Tibial artery (tissue), 4 donors: ENCODE data around the gene FOXO3.

Experiments used
- DNase-seq, 2 donors: peaks; one replicate each; pipeline ENCODE4 v3.0.0-alpha.2; 2019
- H3K27ac ChIP-seq, 2 donors: fragments of 200-600 bp; sonication (generic) in 1 of 2; 1 replicate in 1 of 2; 2 replicates in 1 of 2; pipeline ENCODE4 v1.5.1; 2018 to 2019; ENCODE audit warnings: mild to moderate bottlenecking in 1 of 2
- H3K27me3 ChIP-seq, 2 donors: fragments of 200-600 bp; sonication (generic) in 1 of 2; one replicate each; pipeline versions ENCODE4 v1.5.1 to v1.6.0; 2016 to 2019
- H3K36me3 ChIP-seq, 3 donors: fragments of 200-600 bp; sonication (generic) in 2 of 3; one replicate each; pipeline ENCODE4 v1.5.1; 2016 to 2019; ENCODE audit warnings: mild to moderate bottlenecking in 2 of 3
- H3K4me1 ChIP-seq, 4 donors: fragments of 200-600 bp; sonication (generic) in 2 of 4; 1 replicate in 3 of 4; 2 replicates in 1 of 4; pipeline ENCODE4 v1.5.1; 2016 to 2019
- H3K4me3 ChIP-seq, 2 donors: fragments of 200-600 bp; sonication (generic) in 1 of 2; 1 replicate in 1 of 2; 2 replicates in 1 of 2; pipeline ENCODE4 v1.5.1; 2018 to 2019; ENCODE audit warnings: mild to moderate bottlenecking in 2 of 2
- H3K9me3 ChIP-seq, 3 donors: fragments of 200-600 bp; sonication (generic) in 1 of 3; one replicate each; pipeline ENCODE4 v1.5.1; 2016 to 2019
- CTCF ChIP-seq, 2 experiments: fragments of 200-600 bp in 1 of 2; fragments of 450-650 bp in 1 of 2; IDR thresholded peaks; one replicate each; pipeline ENCODE4 v1.5.1; 2017 to 2019; ENCODE audit warnings: antibody characterized with exemption in 2 of 2, mild to moderate bottlenecking in 1 of 2, moderate library complexity in 1 of 2
- intact Hi-C: fragments of 100-400 bp; cut with DNase I; formaldehyde crosslinking; loops from one replicate; pipeline ENCODE4 v1.15.0; 2023; ENCODE audit warnings: low total_unique reads

FOXO3 gene

GRCh38 chr6:108694816-108695215, 134.1 kb downstream of the FOXO3 start:
- no peaks in the 10 kb centered on the region for H3K9me3 ChIP-seq
- TF ChIP-seq CTCF (IDR thresholded peaks at IDR 0.05): no peak
- DNase-seq: no peak
- intact Hi-C loops: loop anchor here (10.0 kb wide), 1 partner anchor 130 kb away; the partner anchor contains the start of gene FOXO3
- H3K4me1 ChIP-seq: peaks cover 0 to 57% (median 48%) of the 10 kb centered on the region in 4 donors
- H3K27ac ChIP-seq: no peak overlapping the region
- H3K4me3 ChIP-seq: no peak overlapping the region
- H3K27me3 ChIP-seq: no peaks in the 10 kb centered on the region
- no peaks in the 10 kb centered on the region for H3K36me3 ChIP-seq

- Histone ChIP-seq H3K36me3 (no peaks in the 10 kb centered on the region), H3K4me3 (peak overlapping the region in 1 of 2 donors; percentile 0), H3K27me3 (no peaks in the 10 kb centered on the region), H3K4me1 (peaks cover 0 to 62% (median 45%) of the 10 kb centered on the region in 4 donors), H3K27ac (peak overlapping the region; percentile 73 to 78), H3K9me3 (peaks cover 0 to 4% (median 3%) of the 10 kb centered on the region in 3 donors)
- intact Hi-C loops: loop anchor here (10.0 kb wide), 1 partner anchor 133 kb away; the partner anchor contains the start of gene FOXO3
- DNase-seq: peak; percentile 65 to 83
- TF ChIP-seq CTCF (IDR thresholded peaks at IDR 0.05): peak in 1 of 2 experiments; percentile 11
These were observed 136.9 kb downstream of the FOXO3 start for GRCh38 chr6:108697561-108698161.

- Histone ChIP-seq H3K36me3 (no peaks in the 10 kb centered on the region), H3K27me3 (no peaks in the 10 kb centered on the region), H3K4me1 (peaks cover 0 to 62% (median 45%) of the 10 kb centered on the region in 4 donors), H3K27ac (peak overlapping the region; percentile 73 to 78), H3K4me3 (no peak overlapping the region), H3K9me3 (peaks cover 0 to 10% (median 4%) of the 10 kb centered on the region in 3 donors)
- no peak for DNase-seq
- TF ChIP-seq CTCF (IDR thresholded peaks at IDR 0.05): no peak
- intact Hi-C loops: loop anchor here (10.0 kb wide), 1 partner anchor 134 kb away; the partner anchor contains the start of gene FOXO3
These were observed 138.0 kb downstream of the FOXO3 start for GRCh38 chr6:108698593-108699289.

- Histone ChIP-seq H3K4me1 (peaks cover 0 to 62% (median 45%) of the 10 kb centered on the region in 4 donors), H3K9me3 (peaks cover 0 to 11% (median 4%) of the 10 kb centered on the region in 3 donors), H3K36me3 (no peaks in the 10 kb centered on the region), H3K27ac (peak overlapping the region; percentile 73 to 78), H3K27me3 (no peaks in the 10 kb centered on the region), H3K4me3 (no peak overlapping the region)
- TF ChIP-seq CTCF (IDR thresholded peaks at IDR 0.05): no peak
- intact Hi-C loops: loop anchor here (10.0 kb wide), 1 partner anchor 135 kb away; the partner anchor contains the start of gene FOXO3
- no peak for DNase-seq
These were observed 138.7 kb downstream of the FOXO3 start for GRCh38 chr6:108699290-108700041.

- intact Hi-C loops: no loop called here
- H3K4me1 ChIP-seq: peaks cover 0 to 53% (median 36%) of the 10 kb centered on the region in 4 donors
- no peaks in the 10 kb centered on the region for H3K27me3 ChIP-seq
- DNase-seq: no peak
- H3K4me3 ChIP-seq: no peak overlapping the region
- no peaks in the 10 kb centered on the region for H3K36me3 ChIP-seq
- peaks cover 0 to 11% (median 4%) of the 10 kb centered on the region in 3 donors for H3K9me3 ChIP-seq
- peak overlapping the region in 1 of 2 donors; percentile 73 for H3K27ac ChIP-seq
- TF ChIP-seq CTCF (IDR thresholded peaks at IDR 0.05): no peak
These were observed 141.6 kb downstream of the FOXO3 start for GRCh38 chr6:108702106-108702851.
